Smooth muscle cell (in vitro differentiated cells): ENCODE data around the gene DPF3. TPM values are rescaled to one million over a fixed set of nuclear protein-coding genes. Genes with fewer than 3 reads are reported as not detected.

Experiments
- DNase-seq: peaks from one replicate; lab custom pipeline; 2025; ENCODE audit not compliant: unreplicated experiment; lab: John Stamatoyannopoulos, UW
- H2AFZ ChIP-seq: fragments of 200-600 bp; sonication (generic); 2 replicates; pipeline ENCODE4 v1.6.0; 2016; ENCODE audit warnings: antibody characterized with exemption, low read depth, mild to moderate bottlenecking
- H3F3A ChIP-seq: fragments of 200-600 bp; sonication (generic); 2 replicates; pipeline ENCODE4 v1.6.0; 2017; ENCODE audit warnings: antibody characterized with exemption, low read depth
- H3K27ac ChIP-seq: fragments of 200-600 bp; sonication (generic); 2 replicates; pipeline ENCODE4 v1.5.1; 2016; ENCODE audit warnings: low read depth, mild to moderate bottlenecking
- H3K27me3 ChIP-seq: fragments of 200-600 bp; sonication (generic); 2 replicates; pipeline ENCODE4 v1.6.1; 2016; ENCODE audit warnings: low read depth, mild to moderate bottlenecking
- H3K36me3 ChIP-seq: fragments of 200-600 bp; sonication (generic); 2 replicates; pipeline ENCODE4 v1.5.1; 2016; ENCODE audit warnings: low read depth
- H3K4me1 ChIP-seq: fragments of 200-600 bp; sonication (generic); 2 replicates; pipeline ENCODE4 v1.5.1; 2016; ENCODE audit warnings: low read depth
- H3K4me2 ChIP-seq: fragments of 200-600 bp; sonication (generic); 2 replicates; pipeline ENCODE4 v1.6.0; 2016; ENCODE audit warnings: mild to moderate bottlenecking
- H3K4me3 ChIP-seq: fragments of 200-600 bp; sonication (generic); 2 replicates; pipeline ENCODE4 v1.5.1; 2016; ENCODE audit warnings: mild to moderate bottlenecking
- H3K79me2 ChIP-seq: fragments of 200-600 bp; sonication (generic); 2 replicates; pipeline ENCODE4 v1.6.0; 2016; ENCODE audit warnings: low read depth, mild to moderate bottlenecking
- H3K9ac ChIP-seq: fragments of 200-600 bp; sonication (generic); 2 replicates; pipeline ENCODE4 v1.6.0; 2016; ENCODE audit warnings: low read depth
- H3K9me3 ChIP-seq: fragments of 200-600 bp; sonication (generic); replicated peaks from 2 replicates; pipeline ENCODE4 v1.5.1; 2016; ENCODE audit warnings: low read depth
- H4K20me1 ChIP-seq: fragments of 200-600 bp; sonication (generic); 2 replicates; pipeline ENCODE4 v1.6.0; 2016; ENCODE audit warnings: low read depth
- CTCF ChIP-seq: fragments of 200-600 bp; sonication (generic); IDR thresholded peaks from 2 replicates; pipeline ENCODE4 v1.5.1; 2017; ENCODE audit warnings: borderline replicate concordance, mild to moderate bottlenecking, antibody characterized with exemption; ENCODE audit not compliant: insufficient read depth, poor library complexity, severe bottlenecking
- WGBS: methylation state at CpG from one replicate; pipeline ENCODE4 v1.1.7; 2016; ENCODE audit warnings: low lambda C conversion rate; 5-methylcytosine and 5-hydroxymethylcytosine counted together
- polyA plus RNA-seq: library from polyadenylated mRNA; unstranded; fragments of >200 nt; fragmentation: Nextera tagmentation; extraction: Ambion mirVana; gene quantifications from 2 replicates; pipeline ENCODE4 v1.2.1, GENCODE V29; 2016
- total RNA-seq: library from RNA; depleted of rRNA; stranded (reverse); fragments of >200 nt; gene quantifications from 2 replicates; pipeline ENCODE4 v1.2.3, GENCODE V29; 2014

Gene DPF3
- total and polyA plus RNA-seq, 2 experiments from 2014 or later: 4.9 to 12.6 TPM

DNA sequence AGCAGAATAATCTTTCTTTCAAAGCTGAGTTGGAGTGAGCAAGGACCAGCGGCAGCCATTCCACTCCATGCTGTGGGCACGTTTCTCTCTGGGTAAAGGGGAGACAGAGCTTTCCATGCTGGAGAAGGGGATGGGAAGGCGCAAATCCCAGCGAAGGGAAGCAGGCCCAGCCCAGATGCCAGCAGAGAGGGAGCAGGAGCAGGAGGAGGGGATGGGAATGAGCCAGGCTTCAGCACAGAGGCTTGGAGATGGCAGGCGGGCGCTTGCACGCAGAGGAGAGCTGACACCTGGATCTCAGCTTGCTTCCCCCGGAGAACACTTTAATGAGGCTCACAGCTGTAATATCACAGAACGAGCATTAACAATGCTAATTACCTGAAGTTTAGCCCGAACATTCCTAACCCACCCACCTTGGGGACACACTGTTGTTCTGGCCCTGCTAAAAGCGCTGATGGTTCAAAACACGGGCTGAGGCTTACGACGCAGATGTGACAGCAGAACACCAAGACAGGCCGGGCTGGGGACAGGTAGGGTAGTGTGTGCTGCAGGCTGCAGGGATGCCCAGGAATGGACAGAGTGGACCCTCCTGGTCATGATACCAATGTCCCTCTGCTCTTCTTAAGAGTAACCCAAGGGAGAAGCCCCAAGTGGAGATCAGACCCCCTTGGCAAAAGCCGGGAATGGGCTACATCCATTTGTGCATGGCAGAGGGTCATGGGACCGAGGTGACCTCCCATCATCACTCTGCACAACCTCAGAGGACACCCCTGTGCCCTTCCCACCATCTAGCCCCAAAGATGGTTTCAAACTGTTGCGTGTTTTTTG is 288.6 kb downstream of the DPF3 start:
- DNase-seq: no peak

GRCh38 chr14:72604133-72604532 is 289.8 kb downstream of the DPF3 start:
- H3K4me3 ChIP-seq: no peak overlapping the region
- no peaks in the 10 kb centered on the region for H3F3A ChIP-seq
- H3K4me1 ChIP-seq: peaks cover 8% of the 10 kb centered on the region
- H3K27me3 ChIP-seq: no peaks in the 10 kb centered on the region
- H3K4me2 ChIP-seq: no peak overlapping the region
- DNase-seq: no peak
- H4K20me1 ChIP-seq: no peaks in the 10 kb centered on the region
- H3K27ac ChIP-seq: no peak overlapping the region
- 95% methylated on average over 3 of the region's 3 CpGs for WGBS
- no peak overlapping the region for H3K9ac ChIP-seq
- no peaks in the 10 kb centered on the region for H3K36me3 ChIP-seq
- no peaks in the 10 kb centered on the region for H3K9me3 ChIP-seq
- no peak overlapping the region for H2AFZ ChIP-seq
- no peak for TF ChIP-seq CTCF
- H3K79me2 ChIP-seq: no peaks in the 10 kb centered on the region

More for the DNA sequence above, 288.6 kb downstream of the DPF3 start:
- Histone ChIP-seq H3K27ac (no peak overlapping the region), H3K4me1 (peaks cover 4% of the 10 kb centered on the region), H3K27me3 (no peaks in the 10 kb centered on the region), H3K4me2 (no peak overlapping the region), H3K36me3 (no peaks in the 10 kb centered on the region), H4K20me1 (no peaks in the 10 kb centered on the region), H3F3A (no peaks in the 10 kb centered on the region), H3K9me3 (no peaks in the 10 kb centered on the region), H3K79me2 (no peaks in the 10 kb centered on the region), H2AFZ (no peak overlapping the region), H3K4me3 (no peak overlapping the region), H3K9ac (no peak overlapping the region)
- no peak for TF ChIP-seq CTCF
- WGBS: 97% methylated on average over 18 of the region's 18 CpGs

DNA sequence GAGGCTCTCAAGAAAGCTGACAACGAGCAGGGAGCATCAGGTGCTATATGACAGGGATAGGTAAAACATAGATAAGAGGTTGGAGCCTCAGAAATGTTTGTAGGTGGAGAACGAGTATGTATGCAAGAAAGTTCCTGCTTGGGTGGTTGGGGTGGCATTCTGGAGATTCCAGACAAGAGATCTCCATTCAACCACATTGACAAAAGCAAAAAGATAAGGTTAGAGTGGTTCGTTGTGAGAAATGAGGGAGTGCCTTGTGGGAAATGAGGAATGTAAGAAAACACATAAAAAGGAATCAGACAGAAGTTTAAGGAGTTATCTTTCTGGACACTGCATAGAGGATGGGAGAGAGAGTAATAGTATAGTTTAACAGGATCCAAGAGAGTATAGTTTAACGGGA is 290.3 kb downstream of the DPF3 start:
- Histone ChIP-seq H4K20me1 (no peaks in the 10 kb centered on the region), H3F3A (no peaks in the 10 kb centered on the region), H3K27ac (peak overlapping the region; percentile 13), H3K9ac (no peak overlapping the region), H3K4me3 (no peak overlapping the region), H3K4me2 (peak overlapping the region; percentile 42), H3K36me3 (no peaks in the 10 kb centered on the region), H3K4me1 (peaks cover 8% of the 10 kb centered on the region), H3K27me3 (no peaks in the 10 kb centered on the region), H2AFZ (no peak overlapping the region), H3K9me3 (no peaks in the 10 kb centered on the region), H3K79me2 (no peaks in the 10 kb centered on the region)
- no peak for DNase-seq
- WGBS: 44% methylated on average over 4 of the region's 4 CpGs
- no peak for TF ChIP-seq CTCF
